ENCODE results near the gene EFNB3. TPM values are rescaled to one million over a fixed set of nuclear protein-coding genes. Genes with fewer than 3 reads are reported as not detected.

EFNB3 gene
- total RNA-seq, 4 donors from 2014 or later: 0.70 to 2.7 (median 1.9) TPM

GRCh38 chr17:7732981-7733539 is 28.1 kb downstream of the EFNB3 start:
- H3K27me3 ChIP-seq: peaks cover 0 to 24% (median 0%) of the 10 kb centered on the region in 4 donors
- intact Hi-C loops (cut with DNase I): no loop called here
- TF ChIP-seq CTCF (IDR thresholded peaks at IDR 0.05): no peak
- TF ChIP-seq POLR2A (IDR thresholded peaks at IDR 0.05): no peak
- 83 to 84% methylated on average over 8 to 14 of the region's 14 CpGs for WGBS, 2 donors
- H3K4me1 ChIP-seq: no peaks in the 10 kb centered on the region
- no peak overlapping the region for H3K27ac ChIP-seq
- no peak overlapping the region for H3K4me3 ChIP-seq
- H3K36me3 ChIP-seq: no peaks in the 10 kb centered on the region
- no peak for DNase-seq
- no peaks in the 10 kb centered on the region for H3K9me3 ChIP-seq

- Histone ChIP-seq H3K27ac (no peak overlapping the region), H3K36me3 (no peaks in the 10 kb centered on the region), H3K4me3 (no peak overlapping the region), H3K9me3 (no peaks in the 10 kb centered on the region), H3K4me1 (no peaks in the 10 kb centered on the region), H3K27me3 (peaks cover 0 to 64% (median 0%) of the 10 kb centered on the region in 4 donors)
- intact Hi-C loops (cut with DNase I): no loop called here
- WGBS, 2 donors: 76 to 80% methylated on average over 5 of the region's 5 CpGs
- DNase-seq: no peak
- no peak for TF ChIP-seq CTCF (IDR thresholded peaks at IDR 0.05)
- no peak for TF ChIP-seq POLR2A (IDR thresholded peaks at IDR 0.05)
Measured at GRCh38 chr17:7737601-7738000, 32.6 kb downstream of the EFNB3 start.

- H3K9me3 ChIP-seq: no peaks in the 10 kb centered on the region
- H3K27me3 ChIP-seq: peaks cover 0 to 68% (median 0%) of the 10 kb centered on the region in 4 donors
- DNase-seq: no peak
- TF ChIP-seq POLR2A (IDR thresholded peaks at IDR 0.05): no peak
- TF ChIP-seq CTCF (IDR thresholded peaks at IDR 0.05): no peak
- no peaks in the 10 kb centered on the region for H3K36me3 ChIP-seq
- intact Hi-C loops (cut with DNase I): loop anchor here (10.0 kb wide), 2 partner anchors 75 to 245 kb away; no protein-coding TSS in a partner anchor
- WGBS, 2 donors: 29 to 32% methylated on average over 9 to 14 of the region's 14 CpGs
- H3K4me3 ChIP-seq: no peak overlapping the region
- H3K4me1 ChIP-seq: no peaks in the 10 kb centered on the region
- H3K27ac ChIP-seq: no peak overlapping the region
Measured at GRCh38 chr17:7739746-7740145, 34.7 kb downstream of the EFNB3 start.

GRCh38 chr17:7740481-7741001 is 35.5 kb downstream of the EFNB3 start:
- Histone ChIP-seq H3K36me3 (no peaks in the 10 kb centered on the region), H3K27ac (no peak overlapping the region), H3K4me1 (peaks cover 0 to 2% (median 0%) of the 10 kb centered on the region in 3 donors), H3K4me3 (peak overlapping the region in 1 of 4 donors; percentile 20), H3K27me3 (peaks cover 0 to 68% (median 0%) of the 10 kb centered on the region in 4 donors), H3K9me3 (no peaks in the 10 kb centered on the region)
- 55 to 69% methylated on average over 21 to 35 of the region's 42 CpGs for WGBS, 2 donors
- DNase-seq: no peak
- TF ChIP-seq CTCF (IDR thresholded peaks at IDR 0.05) (no peak), POLR2A (IDR thresholded peaks at IDR 0.05) (no peak)
- intact Hi-C loops (cut with DNase I): loop anchor here (10.0 kb wide), 2 partner anchors 74 to 244 kb away; no protein-coding TSS in a partner anchor

- 67 to 77% methylated on average over 6 to 10 of the region's 10 CpGs for WGBS, 2 donors
- TF ChIP-seq POLR2A (IDR thresholded peaks at IDR 0.05) (no peak), CTCF (IDR thresholded peaks at IDR 0.05) (no peak)
- intact Hi-C loops (cut with DNase I): loop anchor here (10.0 kb wide), 2 partner anchors 72 to 242 kb away; no protein-coding TSS in a partner anchor
Measured at GRCh38 chr17:7742729-7743128, 37.7 kb downstream of the EFNB3 start.

More at GRCh38 chr17:7742729-7743128, 37.7 kb downstream of the EFNB3 start:
- no peak for DNase-seq
- Histone ChIP-seq H3K9me3 (no peaks in the 10 kb centered on the region), H3K27me3 (peaks cover 0 to 47% (median 0%) of the 10 kb centered on the region in 4 donors), H3K27ac (no peak overlapping the region), H3K4me1 (peaks cover 0 to 11% (median 0%) of the 10 kb centered on the region in 3 donors), H3K36me3 (no peaks in the 10 kb centered on the region), H3K4me3 (no peak overlapping the region)
